HEK293 (cell line): Measurements from ENCODE around the gene FOXE3.

ENCODE experiments used
- BCL11A ChIP-seq: fragments of 450-650 bp; formaldehyde crosslinking; IDR thresholded peaks from 2 replicates; pipeline ENCODE4 v1.5.1; 2016; ENCODE audit warnings: low read depth, missing biosample characterization, missing genetic modification characterization
- GLI2 ChIP-seq: fragments of 450-650 bp; formaldehyde crosslinking; IDR thresholded peaks from 2 replicates; pipeline ENCODE4; 2017; ENCODE audit warnings: missing biosample characterization, missing genetic modification characterization, low read depth, borderline replicate concordance
- ZBTB1 ChIP-seq: fragments of 450-650 bp; formaldehyde crosslinking; IDR thresholded peaks from 2 replicates; pipeline ENCODE4 v1.5.1; 2016; ENCODE audit warnings: missing biosample characterization, missing genetic modification characterization
- ZBTB17 ChIP-seq: fragments of 450-650 bp; formaldehyde crosslinking; IDR thresholded peaks from 2 replicates; pipeline ENCODE4 v1.5.1; 2016; ENCODE audit warnings: missing biosample characterization, missing genetic modification characterization
- ZBTB8A ChIP-seq: fragments of 450-650 bp; formaldehyde crosslinking; IDR thresholded peaks from 2 replicates; pipeline ENCODE4 v1.5.1; 2016; ENCODE audit warnings: missing biosample characterization, missing genetic modification characterization
- ZFP37 ChIP-seq: fragments of 450-650 bp; formaldehyde crosslinking; IDR thresholded peaks from 2 replicates; pipeline ENCODE4 v1.5.1; 2016; ENCODE audit warnings: missing biosample characterization, missing genetic modification characterization
- ZNF121 ChIP-seq: fragments of 450-650 bp; formaldehyde crosslinking; IDR thresholded peaks from 2 replicates; pipeline ENCODE4 v1.5.1; 2016; ENCODE audit warnings: missing biosample characterization, missing genetic modification characterization
- ZNF133 ChIP-seq: fragments of 450-650 bp; formaldehyde crosslinking; IDR thresholded peaks from 2 replicates; pipeline ENCODE4 v1.5.1; 2016; ENCODE audit warnings: missing biosample characterization, missing genetic modification characterization
- ZNF155 ChIP-seq: fragments of 450-650 bp; formaldehyde crosslinking; IDR thresholded peaks from 2 replicates; pipeline ENCODE4 v1.5.1; 2016; ENCODE audit warnings: missing biosample characterization, missing genetic modification characterization
- ZNF157 ChIP-seq: fragments of 450-650 bp; formaldehyde crosslinking; IDR thresholded peaks from 2 replicates; pipeline ENCODE4 v1.5.1; 2016; ENCODE audit warnings: missing biosample characterization, missing genetic modification characterization
- ZNF2 ChIP-seq: fragments of 450-650 bp; formaldehyde crosslinking; IDR thresholded peaks from 2 replicates; pipeline ENCODE4 v1.5.1; 2016; ENCODE audit warnings: missing biosample characterization, missing genetic modification characterization
- ZNF292 ChIP-seq: fragments of 450-650 bp; formaldehyde crosslinking; IDR thresholded peaks from 2 replicates; pipeline ENCODE4 v1.5.1; 2016; ENCODE audit warnings: low read depth, missing biosample characterization, missing genetic modification characterization, borderline replicate concordance
- ZNF311 ChIP-seq: fragments of 450-650 bp; formaldehyde crosslinking; IDR thresholded peaks from 2 replicates; pipeline ENCODE4 v1.5.1; 2017; ENCODE audit warnings: missing biosample characterization, missing genetic modification characterization, borderline replicate concordance
- ZNF391 ChIP-seq: fragments of 450-650 bp; formaldehyde crosslinking; IDR thresholded peaks from 2 replicates; pipeline ENCODE4 v1.5.1; 2016; ENCODE audit warnings: low read depth, missing biosample characterization, missing genetic modification characterization, borderline replicate concordance
- ZNF404 ChIP-seq: fragments of 450-650 bp; formaldehyde crosslinking; IDR thresholded peaks from 2 replicates; pipeline ENCODE4 v1.5.1; 2017; ENCODE audit warnings: missing biosample characterization, missing genetic modification characterization
- ZNF423 ChIP-seq: fragments of 450-650 bp; formaldehyde crosslinking; IDR thresholded peaks from 2 replicates; pipeline ENCODE4 v1.5.1; 2016; ENCODE audit warnings: missing biosample characterization, missing genetic modification characterization
- ZNF433 ChIP-seq: fragments of 450-650 bp; formaldehyde crosslinking; IDR thresholded peaks from 2 replicates; pipeline ENCODE4 v1.5.1; 2016; ENCODE audit warnings: missing biosample characterization, missing genetic modification characterization, low read depth
- ZNF580 ChIP-seq: fragments of 450-650 bp; formaldehyde crosslinking; IDR thresholded peaks from 2 replicates; pipeline ENCODE4 v1.5.1; 2016; ENCODE audit warnings: missing biosample characterization, missing genetic modification characterization
- ZNF600 ChIP-seq: fragments of 450-650 bp; formaldehyde crosslinking; IDR thresholded peaks from 2 replicates; pipeline ENCODE4 v1.5.1; 2016; ENCODE audit warnings: missing biosample characterization, missing genetic modification characterization
- ZNF623 ChIP-seq: fragments of 450-650 bp; formaldehyde crosslinking; IDR thresholded peaks from 2 replicates; pipeline ENCODE4 v1.5.1; 2016; ENCODE audit warnings: missing biosample characterization, missing genetic modification characterization
- ZNF639 ChIP-seq: fragments of 450-650 bp; formaldehyde crosslinking; IDR thresholded peaks from 2 replicates; pipeline ENCODE4 v1.5.1; 2016; ENCODE audit warnings: missing biosample characterization, missing genetic modification characterization
- ZNF654 ChIP-seq: fragments of 450-650 bp; formaldehyde crosslinking; IDR thresholded peaks from 2 replicates; pipeline ENCODE4 v1.5.1; 2016; ENCODE audit warnings: low read depth, missing biosample characterization, missing genetic modification characterization
- ZNF660 ChIP-seq: fragments of 450-650 bp; IDR thresholded peaks from 2 replicates; pipeline ENCODE4 v1.5.1; 2018; ENCODE audit warnings: missing biosample characterization, mild to moderate bottlenecking, missing genetic modification characterization
- ZNF707 ChIP-seq: fragments of 450-650 bp; formaldehyde crosslinking; IDR thresholded peaks from 2 replicates; pipeline ENCODE4 v1.5.1; 2016; ENCODE audit warnings: missing biosample characterization, missing genetic modification characterization
- ZSCAN5A ChIP-seq: fragments of 450-650 bp; formaldehyde crosslinking; IDR thresholded peaks from 2 replicates; pipeline ENCODE4 v1.5.1; 2016; ENCODE audit warnings: missing biosample characterization, missing genetic modification characterization
- TF ChIP-seq, protein P1 (sequence below): fragments of 450-650 bp; formaldehyde crosslinking; IDR thresholded peaks from 2 replicates; pipeline ENCODE4 v1.5.0; 2017; ENCODE audit warnings: missing biosample characterization, missing genetic modification characterization, borderline replicate concordance
- TF ChIP-seq, protein P2 (sequence below): fragments of 450-650 bp; formaldehyde crosslinking; IDR thresholded peaks from 2 replicates; pipeline ENCODE4 v1.5.1; 2016; ENCODE audit warnings: missing biosample characterization, missing genetic modification characterization
- TF ChIP-seq, protein P3 (sequence below): fragments of 450-650 bp; formaldehyde crosslinking; IDR thresholded peaks from 2 replicates; pipeline ENCODE4 v1.5.1; 2016; ENCODE audit warnings: missing biosample characterization, missing genetic modification characterization
- TF ChIP-seq, protein P4 (sequence below): sonication (generic); formaldehyde crosslinking; IDR thresholded peaks from 2 replicates; pipeline ENCODE4 v1.8.1; 2022; ENCODE audit warnings: mild to moderate bottlenecking, moderate library complexity, missing genetic modification reagents

FOXE3 gene

GRCh38 chr1:47432071-47433036, 16.3 kb downstream of the FOXE3 start (continued):
- TF ChIP-seq, protein P1, sequence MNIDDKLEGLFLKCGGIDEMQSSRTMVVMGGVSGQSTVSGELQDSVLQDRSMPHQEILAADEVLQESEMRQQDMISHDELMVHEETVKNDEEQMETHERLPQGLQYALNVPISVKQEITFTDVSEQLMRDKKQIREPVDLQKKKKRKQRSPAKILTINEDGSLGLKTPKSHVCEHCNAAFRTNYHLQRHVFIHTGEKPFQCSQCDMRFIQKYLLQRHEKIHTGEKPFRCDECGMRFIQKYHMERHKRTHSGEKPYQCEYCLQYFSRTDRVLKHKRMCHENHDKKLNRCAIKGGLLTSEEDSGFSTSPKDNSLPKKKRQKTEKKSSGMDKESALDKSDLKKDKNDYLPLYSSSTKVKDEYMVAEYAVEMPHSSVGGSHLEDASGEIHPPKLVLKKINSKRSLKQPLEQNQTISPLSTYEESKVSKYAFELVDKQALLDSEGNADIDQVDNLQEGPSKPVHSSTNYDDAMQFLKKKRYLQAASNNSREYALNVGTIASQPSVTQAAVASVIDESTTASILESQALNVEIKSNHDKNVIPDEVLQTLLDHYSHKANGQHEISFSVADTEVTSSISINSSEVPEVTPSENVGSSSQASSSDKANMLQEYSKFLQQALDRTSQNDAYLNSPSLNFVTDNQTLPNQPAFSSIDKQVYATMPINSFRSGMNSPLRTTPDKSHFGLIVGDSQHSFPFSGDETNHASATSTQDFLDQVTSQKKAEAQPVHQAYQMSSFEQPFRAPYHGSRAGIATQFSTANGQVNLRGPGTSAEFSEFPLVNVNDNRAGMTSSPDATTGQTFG = no peak
- TF ChIP-seq ZNF433 (no peak), ZNF311 (no peak), ZNF623 (no peak), ZNF157 (no peak), ZNF660 (tag by site-specific recombination) (peak; percentile 70; the same call in 1 of the 2 replicates), ZFP37 (no peak), GLI2 (tag by site-specific recombination) (no peak), ZNF292 (tag by site-specific recombination) (no peak), ZNF600 (tag by site-specific recombination) (peak; percentile 55; the same call in 1 of the 2 replicates), BCL11A (tag by site-specific recombination) (no peak), ZNF707 (tag by site-specific recombination) (no peak), ZNF2 (tag by site-specific recombination) (peak; percentile 78), ZSCAN5A (tag by site-specific recombination) (no peak), ZNF580 (tag by site-specific recombination) (0 out of 2 replicates have a peak, but pooled peaks have one; percentile 16), ZBTB1 (no peak), ZNF391 (tag by site-specific recombination) (no peak), ZBTB8A (tag by site-specific recombination) (peak; percentile 58), ZNF404 (tag by site-specific recombination) (no peak), ZNF121 (tag by site-specific recombination) (no peak), ZNF423 (tag by site-specific recombination) (no peak), ZNF639 (no peak), ZNF133 (tag by site-specific recombination) (no peak), ZNF155 (no peak), ZNF654 (tag by site-specific recombination) (peak; percentile 64), ZBTB17 (tag by site-specific recombination) (peak; percentile 54)
- TF ChIP-seq, protein P2, sequence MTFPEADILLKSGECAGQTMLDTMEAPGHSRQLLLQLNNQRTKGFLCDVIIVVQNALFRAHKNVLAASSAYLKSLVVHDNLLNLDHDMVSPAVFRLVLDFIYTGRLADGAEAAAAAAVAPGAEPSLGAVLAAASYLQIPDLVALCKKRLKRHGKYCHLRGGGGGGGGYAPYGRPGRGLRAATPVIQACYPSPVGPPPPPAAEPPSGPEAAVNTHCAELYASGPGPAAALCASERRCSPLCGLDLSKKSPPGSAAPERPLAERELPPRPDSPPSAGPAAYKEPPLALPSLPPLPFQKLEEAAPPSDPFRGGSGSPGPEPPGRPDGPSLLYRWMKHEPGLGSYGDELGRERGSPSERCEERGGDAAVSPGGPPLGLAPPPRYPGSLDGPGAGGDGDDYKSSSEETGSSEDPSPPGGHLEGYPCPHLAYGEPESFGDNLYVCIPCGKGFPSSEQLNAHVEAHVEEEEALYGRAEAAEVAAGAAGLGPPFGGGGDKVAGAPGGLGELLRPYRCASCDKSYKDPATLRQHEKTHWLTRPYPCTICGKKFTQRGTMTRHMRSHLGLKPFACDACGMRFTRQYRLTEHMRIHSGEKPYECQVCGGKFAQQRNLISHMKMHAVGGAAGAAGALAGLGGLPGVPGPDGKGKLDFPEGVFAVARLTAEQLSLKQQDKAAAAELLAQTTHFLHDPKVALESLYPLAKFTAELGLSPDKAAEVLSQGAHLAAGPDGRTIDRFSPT = no peak
- TF ChIP-seq, protein P3, sequence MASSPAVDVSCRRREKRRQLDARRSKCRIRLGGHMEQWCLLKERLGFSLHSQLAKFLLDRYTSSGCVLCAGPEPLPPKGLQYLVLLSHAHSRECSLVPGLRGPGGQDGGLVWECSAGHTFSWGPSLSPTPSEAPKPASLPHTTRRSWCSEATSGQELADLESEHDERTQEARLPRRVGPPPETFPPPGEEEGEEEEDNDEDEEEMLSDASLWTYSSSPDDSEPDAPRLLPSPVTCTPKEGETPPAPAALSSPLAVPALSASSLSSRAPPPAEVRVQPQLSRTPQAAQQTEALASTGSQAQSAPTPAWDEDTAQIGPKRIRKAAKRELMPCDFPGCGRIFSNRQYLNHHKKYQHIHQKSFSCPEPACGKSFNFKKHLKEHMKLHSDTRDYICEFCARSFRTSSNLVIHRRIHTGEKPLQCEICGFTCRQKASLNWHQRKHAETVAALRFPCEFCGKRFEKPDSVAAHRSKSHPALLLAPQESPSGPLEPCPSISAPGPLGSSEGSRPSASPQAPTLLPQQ = no peak
- TF ChIP-seq, protein P4, sequence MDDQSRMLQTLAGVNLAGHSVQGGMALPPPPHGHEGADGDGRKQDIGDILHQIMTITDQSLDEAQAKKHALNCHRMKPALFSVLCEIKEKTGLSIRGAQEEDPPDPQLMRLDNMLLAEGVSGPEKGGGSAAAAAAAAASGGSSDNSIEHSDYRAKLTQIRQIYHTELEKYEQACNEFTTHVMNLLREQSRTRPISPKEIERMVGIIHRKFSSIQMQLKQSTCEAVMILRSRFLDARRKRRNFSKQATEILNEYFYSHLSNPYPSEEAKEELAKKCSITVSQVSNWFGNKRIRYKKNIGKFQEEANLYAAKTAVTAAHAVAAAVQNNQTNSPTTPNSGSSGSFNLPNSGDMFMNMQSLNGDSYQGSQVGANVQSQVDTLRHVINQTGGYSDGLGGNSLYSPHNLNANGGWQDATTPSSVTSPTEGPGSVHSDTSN = no peak
